ENCODE measurements around the gene CLDN8.

DNA sequence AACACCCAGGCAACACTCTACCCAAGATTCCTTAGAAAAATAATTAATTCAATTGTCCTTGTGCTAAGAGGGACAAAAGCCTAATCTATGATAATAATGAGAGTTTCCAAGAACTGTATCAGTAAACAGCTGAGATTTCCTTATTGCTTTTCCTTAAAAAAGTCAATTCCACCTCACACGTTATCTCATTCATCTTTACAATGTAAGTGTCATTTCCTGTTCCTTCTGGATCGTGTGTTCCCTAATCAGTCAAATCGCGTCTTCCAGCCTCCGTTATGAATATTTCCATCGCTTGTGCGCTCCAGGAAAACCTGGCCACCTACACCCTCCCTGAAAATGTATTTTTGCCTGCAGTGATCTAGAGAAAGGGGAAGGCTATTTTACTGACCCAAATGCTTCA, 25.3 kb downstream of the CLDN8 start:
- TF ChIP-seq CTCF (IDR thresholded peaks at IDR 0.05) (no peak), POLR2AphosphoS5 (IDR thresholded peaks at IDR 0.05) (no peak), EP300 (IDR thresholded peaks at IDR 0.05) (no peak), POLR2A (IDR thresholded peaks at IDR 0.05) (no peak)
